Measurements from ENCODE around the gene ABHD1.
"Not testable (repeated sequence)": the region's sequence is repeated elsewhere in the genome, so short reads cannot be mapped to it uniquely, and the experiment has no call there.

ABHD1 gene

DNA sequence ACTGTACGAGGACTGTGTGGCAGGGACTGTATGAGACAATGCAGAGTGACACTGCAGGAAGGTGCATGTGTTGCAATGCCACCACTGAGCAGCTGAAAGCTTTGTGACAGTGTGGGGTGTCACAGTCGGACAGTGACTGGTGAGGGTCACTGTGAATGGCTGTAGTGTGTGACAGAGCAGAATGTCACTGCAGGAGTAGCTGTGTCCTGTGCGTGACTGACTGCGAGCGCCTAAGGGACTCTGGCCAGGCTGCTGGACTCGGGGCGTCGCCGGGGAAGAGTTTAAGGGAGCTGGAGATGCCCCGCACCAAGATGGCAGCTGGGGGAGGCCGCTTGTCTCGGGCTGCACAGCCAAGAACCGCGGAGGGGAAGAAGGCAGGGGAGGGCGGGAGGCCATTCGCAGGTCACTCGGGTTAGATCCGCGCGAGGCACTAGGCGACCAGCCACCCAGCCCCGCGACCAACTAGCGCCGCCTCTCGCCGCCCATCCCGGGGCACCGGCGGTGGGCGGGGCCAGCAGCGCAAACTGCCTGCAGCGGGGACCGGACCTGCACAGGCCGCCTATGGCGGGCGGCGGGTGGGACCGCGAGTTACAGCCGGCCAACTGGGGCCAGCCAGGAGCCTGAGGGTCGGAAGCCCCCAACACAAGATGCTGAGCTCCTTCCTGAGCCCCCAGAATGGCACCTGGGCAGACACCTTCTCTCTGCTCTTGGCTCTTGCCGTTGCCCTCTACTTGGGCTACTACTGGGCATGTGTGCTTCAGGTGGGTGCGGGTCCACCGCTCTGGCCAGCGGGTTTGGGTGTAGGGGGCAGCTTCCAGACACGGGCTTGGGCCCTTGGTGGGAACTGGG is at the start of gene ABHD1:
TSS of gene ABHD1 (plus strand) at position 514 of the 849 bp plus-strand sequence. CDS start at position 648, 134 bp downstream.
- DNase-seq: no peak

DNA sequence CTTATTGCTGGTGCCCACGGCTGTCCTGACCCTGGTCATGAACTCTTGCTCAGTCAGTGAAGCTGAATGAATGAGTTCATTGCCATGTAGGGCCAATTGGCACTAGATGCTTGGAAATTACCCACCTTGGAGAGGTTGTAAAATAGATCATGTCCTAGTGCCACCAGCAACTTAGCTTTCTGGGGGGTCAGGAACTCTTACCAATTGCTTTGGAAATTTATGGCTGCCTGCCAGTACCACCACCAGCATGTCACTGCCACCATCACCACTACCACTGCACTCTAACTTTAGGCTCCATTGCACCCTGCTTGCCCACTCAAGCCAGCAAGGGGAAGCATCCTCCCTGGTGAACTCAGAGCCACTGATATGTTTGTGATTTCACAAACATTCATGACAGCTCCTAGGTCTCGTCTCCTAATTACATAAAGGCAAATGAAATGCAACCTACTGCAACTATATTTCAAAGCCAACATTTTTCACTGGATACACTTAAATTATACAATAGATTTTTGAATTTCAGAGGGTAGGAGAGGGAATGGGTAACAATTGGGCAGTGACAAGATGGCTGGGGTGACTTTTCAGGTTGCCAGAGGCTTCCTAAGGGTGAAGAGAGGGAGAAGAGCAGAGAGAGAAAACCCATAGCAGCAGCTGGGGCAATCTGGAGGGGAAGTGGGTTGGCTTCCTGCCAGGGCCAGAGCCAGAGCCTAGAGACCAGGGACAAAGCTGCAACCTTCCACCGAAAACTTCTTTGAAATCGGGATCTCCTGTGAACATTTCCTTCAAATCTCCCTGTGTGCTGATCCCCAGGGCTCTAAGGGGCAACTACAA is 48.7 kb upstream of the ABHD1 start:
- DNase-seq: peak; percentile 29

DNA sequence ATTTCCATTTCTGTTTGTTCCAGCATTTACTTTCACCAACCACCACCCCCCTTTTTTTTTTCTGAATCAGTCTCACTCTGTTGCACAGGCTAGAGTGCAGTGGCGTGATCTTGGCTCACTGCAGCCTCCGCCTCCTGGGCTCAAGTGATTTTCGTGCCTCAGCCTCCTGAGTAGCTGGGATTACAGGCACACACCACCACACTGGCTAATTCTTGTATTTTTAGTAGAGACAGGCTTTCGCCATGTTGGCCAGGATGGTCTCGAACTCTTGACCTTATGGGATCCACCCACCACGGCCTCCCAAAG is 48.1 kb upstream of the ABHD1 start:
- DNase-seq: not testable (repeated sequence)

DNA sequence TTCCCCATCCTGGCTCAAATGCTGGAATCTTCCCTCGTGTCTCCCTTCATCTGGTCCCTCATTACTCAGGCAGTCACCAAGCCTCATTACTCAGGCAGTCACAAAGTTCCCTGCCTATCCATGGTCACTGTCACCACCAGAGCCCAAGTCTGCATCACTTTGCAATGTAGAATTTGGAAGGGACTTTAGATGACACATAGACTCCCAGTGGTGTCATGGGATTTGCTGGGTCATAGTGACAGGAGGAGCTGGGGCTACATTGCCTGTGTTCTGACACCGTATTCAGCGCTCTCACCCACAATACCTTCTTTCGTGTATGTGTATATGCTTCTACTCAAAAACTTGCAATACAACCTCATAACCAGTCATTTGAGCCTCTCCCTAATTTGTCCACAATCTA is 47.3 kb upstream of the ABHD1 start:
- no peak for DNase-seq

- no peak for DNase-seq
Observed at GRCh38 chr2:27077231-27077630, 46.4 kb upstream of the ABHD1 start.

- no peak for DNase-seq
Observed at GRCh38 chr2:27078267-27079194, 45.1 kb upstream of the ABHD1 start, which contains the start of gene EMILIN1. Gene EMILIN1, plus strand, starts transcription at chr2:27078615. Its CDS starts 451 bp downstream, at chr2:27079066.

DNA sequence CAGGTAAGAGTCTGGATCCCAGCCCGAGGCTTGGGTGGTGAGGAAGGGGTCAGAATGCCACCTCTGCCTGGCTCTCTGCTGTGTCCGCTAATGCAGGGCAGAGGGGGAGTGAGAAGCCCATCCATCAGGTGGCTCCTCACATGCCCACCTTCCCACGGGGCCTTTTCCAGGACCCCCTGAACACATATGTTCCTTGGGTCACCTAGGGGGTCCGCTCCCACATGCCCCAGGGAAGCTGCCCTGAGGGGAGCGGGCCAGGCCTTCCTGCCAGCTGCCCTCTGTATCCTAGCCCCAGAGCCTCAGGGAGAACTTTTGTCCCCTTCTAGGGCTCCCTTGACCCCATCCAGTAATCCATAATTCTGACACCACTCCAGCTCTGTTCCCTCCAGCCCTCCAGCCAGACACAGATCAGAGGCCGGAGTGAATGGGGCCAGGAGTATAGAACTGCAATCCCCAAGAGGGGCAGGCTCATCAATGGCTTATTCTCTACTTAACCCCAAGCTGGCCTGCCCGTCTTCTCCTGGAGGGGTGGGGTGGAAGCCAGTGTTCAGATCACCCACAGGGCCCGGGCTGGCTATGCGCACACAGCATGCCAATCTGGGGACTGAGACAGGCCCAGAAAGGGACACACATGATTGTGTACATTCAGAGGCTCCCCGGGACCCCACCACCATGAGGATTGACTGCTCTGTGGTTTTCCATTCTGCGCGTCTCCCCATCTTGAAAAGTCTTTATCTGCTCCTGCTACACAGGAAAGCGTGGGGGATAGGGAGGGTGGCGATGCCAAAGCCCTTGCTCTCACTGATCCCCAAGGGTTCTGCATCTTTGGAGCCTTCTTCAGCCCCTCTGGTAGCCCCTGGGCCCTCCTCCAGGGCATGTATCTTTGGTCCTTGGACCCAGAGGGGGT is 44.1 kb upstream of the ABHD1 start:
- DNase-seq: no peak

DNA sequence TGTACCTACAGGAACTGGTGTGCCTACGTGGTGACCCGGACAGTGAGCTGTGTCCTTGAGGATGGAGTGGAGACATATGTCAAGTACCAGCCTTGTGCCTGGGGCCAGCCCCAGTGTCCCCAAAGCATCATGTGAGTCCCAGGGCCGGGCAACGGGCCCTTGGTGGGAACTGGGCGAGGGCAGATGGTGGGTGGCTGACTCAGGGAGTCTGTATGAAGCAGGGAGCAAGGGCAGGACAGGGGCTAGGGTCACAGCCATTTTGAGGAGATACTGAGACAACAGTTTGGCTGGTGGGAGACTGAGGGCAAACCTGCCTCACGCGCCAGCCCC is 43.5 kb upstream of the ABHD1 start:
- DNase-seq: no peak

- no peak for DNase-seq
Observed at GRCh38 chr2:27080603-27080936, 43.0 kb upstream of the ABHD1 start.

- DNase-seq: no peak
Observed at GRCh38 chr2:27081984-27082772, 41.4 kb upstream of the ABHD1 start.

DNA sequence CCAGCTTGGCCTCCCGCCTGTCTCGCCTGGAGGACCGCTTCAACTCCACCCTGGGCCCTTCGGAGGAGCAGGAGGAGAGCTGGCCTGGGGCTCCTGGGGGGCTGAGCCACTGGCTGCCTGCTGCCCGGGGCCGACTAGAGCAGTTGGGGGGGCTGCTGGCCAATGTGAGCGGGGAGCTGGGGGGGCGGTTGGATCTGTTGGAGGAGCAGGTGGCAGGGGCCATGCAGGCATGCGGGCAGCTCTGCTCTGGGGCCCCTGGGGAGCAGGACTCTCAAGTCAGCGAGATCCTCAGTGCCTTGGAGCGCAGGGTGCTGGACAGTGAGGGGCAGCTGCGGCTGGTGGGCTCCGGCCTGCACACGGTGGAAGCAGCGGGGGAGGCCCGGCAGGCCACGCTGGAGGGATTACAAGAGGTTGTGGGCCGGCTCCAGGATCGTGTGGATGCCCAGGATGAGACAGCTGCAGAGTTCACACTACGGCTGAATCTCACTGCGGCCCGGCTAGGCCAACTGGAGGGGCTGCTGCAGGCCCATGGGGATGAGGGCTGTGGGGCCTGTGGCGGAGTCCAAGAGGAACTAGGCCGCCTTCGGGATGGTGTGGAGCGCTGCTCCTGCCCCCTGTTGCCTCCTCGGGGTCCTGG is 40.7 kb upstream of the ABHD1 start:
- no peak for DNase-seq

GRCh38 chr2:27083410-27084296 is 40.0 kb upstream of the ABHD1 start:
- no peak for DNase-seq

- no peak for DNase-seq
Observed at GRCh38 chr2:27084297-27085061, 39.1 kb upstream of the ABHD1 start.

DNA sequence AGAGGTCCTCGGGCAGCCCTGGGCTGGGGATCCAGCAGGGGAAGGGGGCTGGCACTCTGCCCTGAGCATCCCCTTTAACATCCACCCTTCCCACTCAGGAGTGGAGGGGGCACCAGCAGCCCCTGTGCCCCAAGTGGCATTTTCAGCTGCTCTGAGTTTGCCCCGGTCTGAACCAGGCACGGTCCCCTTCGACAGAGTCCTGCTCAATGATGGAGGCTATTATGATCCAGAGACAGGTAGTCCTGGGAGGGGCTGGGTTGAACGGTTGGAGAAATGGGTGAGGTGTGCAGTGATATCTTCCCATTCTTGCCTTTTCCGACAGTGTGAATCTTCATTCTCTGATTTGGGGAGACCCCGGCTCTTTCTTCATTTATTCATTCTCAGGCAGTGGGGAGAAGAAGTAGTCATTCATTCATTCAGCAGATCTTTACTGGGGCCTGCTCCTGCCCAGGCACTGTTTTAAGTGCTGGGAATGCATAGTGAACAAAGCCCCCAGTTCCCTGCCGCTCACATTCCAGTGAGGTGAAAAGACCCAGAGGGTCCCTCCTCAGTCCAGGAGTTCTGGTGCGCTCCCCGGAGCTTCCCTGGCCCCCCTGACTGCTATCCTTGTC is 38.4 kb upstream of the ABHD1 start:
- DNase-seq: no peak

GRCh38 chr2:27085673-27086089 is 37.9 kb upstream of the ABHD1 start:
- DNase-seq: peak; percentile 13

- DNase-seq: peak; percentile 87
Observed at GRCh38 chr2:27086090-27086723, 37.4 kb upstream of the ABHD1 start.

DNA sequence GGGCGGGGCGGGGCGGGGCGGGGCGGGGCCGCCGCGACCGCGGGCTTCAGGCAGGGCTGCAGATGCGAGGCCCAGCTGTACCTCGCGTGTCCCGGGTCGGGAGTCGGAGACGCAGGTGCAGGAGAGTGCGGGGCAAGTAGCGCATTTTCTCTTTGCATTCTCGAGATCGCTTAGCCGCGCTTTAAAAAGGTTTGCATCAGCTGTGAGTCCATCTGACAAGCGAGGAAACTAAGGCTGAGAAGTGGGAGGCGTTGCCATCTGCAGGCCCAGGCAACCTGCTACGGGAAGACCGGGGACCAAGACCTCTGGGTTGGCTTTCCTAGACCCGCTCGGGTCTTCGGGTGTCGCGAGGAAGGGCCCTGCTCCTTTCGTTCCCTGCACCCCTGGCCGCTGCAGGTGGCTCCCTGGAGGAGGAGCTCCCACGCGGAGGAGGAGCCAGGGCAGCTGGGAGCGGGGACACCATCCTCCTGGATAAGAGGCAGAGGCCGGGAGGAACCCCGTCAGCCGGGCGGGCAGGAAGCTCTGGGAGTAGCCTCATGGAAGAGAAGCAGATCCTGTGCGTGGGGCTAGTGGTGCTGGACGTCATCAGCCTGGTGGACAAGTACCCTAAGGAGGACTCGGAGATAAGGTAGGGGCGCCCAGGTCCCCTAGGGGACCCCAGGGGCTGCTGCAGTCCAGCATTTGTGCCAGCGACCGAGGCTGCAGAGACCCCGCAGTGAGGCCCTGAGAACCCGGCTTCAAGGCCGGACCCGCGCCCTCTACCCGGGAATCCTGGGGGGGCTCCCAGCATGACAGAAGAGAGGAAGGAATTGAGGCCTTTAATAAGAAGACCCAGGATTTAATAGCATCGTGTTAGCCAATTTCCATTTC is 36.7 kb upstream of the ABHD1 start, which contains the start of gene KHK:
TSS of gene KHK (plus strand) at position 49 of the 870 bp plus-strand sequence. CDS start at position 537, 488 bp downstream.
- peak; percentile 42 for DNase-seq
